HG03175 (cell line): Measurements from ENCODE around the gene MRPL48.
"Not testable (repeated sequence)": the region's sequence is repeated elsewhere in the genome, so short reads cannot be mapped to it uniquely, and the experiment has no call there.

Experiments used
- ATAC-seq: cut with Tn5 transposase; IDR thresholded peaks from one replicate; pipeline ENCODE4 v1.9.1; 2021; ENCODE audit warnings: mild to moderate bottlenecking, moderate library complexity; ENCODE audit not compliant: unreplicated experiment

MRPL48 gene

DNA sequence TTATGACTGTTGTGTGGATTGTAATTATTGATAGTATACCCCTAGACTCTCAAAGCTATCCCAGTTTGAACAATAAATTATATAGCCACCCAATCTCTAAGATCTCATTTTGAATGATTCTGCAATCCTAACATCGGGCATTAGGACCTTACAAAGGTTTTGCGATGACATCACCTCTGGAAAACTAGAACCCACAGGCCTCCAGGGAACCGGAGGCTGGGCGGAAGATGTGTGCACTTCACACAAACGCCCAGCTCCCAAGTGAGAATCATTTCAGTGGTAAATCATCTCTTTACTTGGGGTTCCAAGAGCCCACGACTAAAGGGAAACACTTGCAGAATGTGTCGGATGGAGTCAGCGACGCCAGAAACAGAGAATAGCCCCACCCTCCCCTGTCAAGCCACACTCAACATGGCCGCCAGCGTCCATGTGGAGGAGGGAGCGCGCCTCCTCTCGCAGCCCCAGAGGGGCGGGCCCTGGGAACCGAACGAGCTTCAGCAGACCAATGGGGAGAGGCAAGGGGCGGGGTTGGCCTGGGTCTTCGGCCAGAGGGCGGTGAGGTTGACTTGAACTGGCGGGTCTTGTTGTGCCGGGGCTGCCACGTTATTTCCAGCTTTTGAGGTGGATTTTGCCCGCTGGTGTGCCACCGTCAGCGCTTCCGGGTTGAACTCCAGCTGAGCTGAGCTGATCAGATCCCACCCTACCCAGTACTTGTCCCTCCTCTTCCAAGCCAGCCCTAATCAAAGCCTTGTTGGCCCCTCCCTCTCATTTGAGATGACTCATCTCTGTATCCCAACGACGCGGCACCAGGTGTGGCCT is 8.4 kb upstream of the MRPL48 start:
- ATAC-seq = peak; percentile 98

DNA sequence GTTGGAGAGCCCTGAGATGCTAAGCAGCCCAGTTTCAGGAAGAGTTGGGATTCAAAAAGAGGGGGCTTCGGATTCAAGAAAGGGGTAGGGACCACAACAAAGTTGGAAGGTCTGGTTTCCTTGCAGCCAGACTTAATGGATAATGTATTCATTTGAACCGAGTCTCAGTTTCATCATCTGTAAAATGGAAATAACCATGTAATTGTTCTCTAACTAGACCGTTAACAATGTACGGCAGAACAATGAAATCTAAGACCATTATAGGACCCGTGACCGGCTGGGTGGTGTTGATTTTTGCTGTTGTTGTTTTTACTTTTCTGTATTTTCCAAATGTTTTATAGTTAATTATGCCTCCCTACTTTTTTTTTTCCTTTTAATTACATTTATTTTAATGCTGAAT is 6.4 kb upstream of the MRPL48 start:
- ATAC-seq = no peak

DNA sequence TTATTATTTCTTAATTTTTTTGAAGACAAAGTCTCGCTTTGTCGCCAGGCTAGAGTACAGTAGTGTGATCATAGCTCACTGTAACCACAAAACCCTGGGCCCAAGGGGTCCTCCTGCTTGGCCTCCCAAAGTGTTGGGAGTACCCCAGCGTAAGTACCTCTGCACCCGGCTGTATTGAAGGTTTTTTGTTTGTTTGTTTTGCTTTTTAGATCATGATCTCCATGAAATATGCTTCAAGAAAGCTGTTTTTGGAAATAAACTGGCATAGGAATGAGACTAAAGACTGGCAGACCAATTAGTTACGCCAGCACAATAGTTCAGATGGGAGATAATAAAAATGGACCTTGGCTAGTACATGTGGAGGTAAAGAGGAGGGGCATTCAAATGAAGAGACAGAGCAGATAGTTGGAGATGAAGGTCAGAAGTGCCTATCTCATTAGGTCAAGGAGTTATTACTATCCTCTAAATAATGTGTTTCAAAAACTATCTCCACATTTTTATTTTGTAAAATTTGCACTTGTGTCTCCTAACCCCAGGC is 4.1 kb upstream of the MRPL48 start:
- no peak for ATAC-seq

DNA sequence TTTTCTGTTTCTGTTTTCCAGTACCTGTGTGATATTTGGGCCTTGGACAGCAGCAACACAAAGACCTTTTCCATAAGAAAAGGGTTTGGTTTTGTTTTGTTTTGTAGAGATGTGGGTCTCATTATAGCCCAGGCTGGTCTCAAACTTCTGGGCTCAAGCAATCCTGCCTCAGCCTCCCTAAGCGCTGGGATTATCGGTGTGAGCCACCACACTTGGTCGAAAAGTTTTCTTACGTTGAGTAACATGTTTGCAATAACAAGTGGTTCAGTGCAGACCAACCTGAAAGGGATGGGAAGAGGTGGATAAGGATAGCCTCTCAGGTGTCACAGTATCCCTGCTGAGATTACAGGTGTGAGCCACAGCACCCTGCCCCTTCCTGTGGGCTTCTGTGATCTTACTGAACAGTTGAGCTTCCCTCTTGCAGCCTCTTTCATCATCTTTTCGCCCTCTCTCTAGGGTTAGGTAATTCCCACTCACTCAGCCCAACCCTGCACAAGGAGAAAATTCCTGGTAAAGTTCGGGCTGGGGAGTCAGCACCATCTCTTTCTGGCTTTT is 3.5 kb upstream of the MRPL48 start:
- no peak for ATAC-seq

DNA sequence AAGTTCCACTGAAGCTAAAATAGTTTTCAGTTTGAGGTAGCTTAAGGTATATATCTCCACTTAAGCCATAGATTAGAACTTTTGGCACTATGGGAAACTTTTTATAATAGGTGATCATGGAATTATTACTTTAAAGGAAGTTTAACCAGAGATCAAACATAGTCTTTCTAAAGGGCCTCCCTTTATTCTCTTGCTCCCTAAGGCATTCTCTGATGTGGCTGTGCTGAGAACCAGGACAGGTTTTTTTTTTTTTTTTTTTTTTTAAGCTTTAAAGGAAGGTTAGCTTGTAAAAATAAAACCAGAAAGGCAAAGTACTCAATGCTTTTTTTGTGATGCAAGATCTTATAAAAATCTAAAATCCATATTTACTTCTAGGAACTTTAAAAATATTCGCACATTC is 2.9 kb upstream of the MRPL48 start:
- no peak for ATAC-seq

DNA sequence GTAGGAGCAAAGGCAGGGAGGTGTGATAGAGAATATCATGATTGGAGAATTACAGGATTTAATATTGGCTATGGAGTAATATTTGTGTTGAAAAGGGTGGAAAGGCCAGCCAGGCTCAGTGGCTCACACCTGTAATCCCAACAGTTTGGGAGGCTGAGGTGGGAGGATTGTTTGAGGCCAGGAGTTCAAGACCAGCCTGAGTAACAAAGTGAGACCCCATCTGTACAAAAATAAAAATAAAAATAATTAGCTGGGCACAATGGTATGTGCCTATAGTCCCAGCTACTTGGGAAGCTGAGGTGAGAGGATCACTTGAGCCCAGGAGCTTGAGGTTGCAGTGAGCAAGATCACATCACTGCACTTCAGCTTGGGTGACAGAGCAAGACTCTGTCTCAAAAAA is 2.2 kb upstream of the MRPL48 start:
- ATAC-seq = not testable (repeated sequence)

DNA sequence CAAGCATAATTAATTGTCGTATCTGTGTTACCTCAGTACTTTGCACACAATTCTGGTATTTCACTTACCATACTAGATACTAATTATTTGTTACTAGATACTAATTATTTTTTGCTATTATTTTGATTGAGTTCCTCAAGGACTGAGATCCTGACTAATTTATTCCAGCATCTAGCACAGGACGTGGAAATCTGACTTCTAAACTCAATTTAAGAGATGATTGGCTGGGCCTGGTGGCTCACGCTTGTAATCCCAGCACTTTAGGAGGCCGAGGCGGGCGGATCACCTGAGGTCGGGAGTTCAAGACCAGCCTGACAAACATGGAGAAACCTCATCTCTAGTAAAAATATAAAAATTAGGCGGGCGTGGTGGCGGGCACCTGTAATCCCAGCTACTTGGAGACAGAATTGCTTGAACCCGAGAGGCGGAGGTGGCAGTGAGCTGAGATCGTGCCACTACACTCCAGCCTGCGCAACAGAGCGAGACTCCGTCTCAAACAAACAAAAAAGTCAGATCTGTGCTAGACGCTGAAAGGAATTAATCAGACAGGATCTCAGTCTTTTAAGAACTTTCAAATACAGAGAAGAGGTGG is 527 bp upstream of the MRPL48 start:
- no peak for ATAC-seq

DNA sequence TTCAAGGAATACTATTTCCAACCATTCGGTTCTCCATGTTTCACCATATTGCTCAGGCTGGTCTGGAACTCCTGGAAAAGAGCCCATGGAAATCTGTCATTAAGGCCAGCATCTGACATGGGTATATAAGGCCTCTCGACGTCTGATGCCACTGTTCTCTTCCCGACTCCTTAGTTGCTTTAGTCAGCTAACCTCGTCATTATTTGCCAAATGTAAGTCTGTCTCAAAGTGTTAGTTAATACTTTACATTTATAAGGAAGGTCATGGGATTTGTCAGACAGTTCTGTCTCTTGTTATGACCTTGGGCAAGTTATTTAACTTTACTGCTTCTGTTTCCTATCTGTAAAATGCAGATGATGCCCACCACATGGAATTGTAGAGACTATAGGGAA is 1.6 kb downstream of the MRPL48 start:
- no peak for ATAC-seq

DNA sequence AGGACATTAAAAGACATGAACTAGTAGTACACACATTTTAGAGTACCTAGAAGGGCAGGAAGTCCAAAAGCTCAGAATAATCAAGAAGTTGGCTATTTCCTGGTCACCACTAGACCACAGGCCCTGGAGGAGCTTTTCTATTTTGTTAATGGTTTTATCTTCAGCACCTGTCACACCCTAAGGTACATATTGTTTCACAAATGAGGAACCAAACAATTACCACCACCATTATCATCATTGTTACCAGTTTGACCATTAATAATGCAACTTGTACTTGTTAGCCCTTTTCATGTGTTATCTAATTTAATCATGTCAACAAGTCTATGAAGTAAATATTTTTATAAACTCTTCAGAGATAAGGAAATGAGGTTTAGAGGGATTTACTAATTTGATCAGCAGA is 4.9 kb downstream of the MRPL48 start:
- no peak for ATAC-seq

DNA sequence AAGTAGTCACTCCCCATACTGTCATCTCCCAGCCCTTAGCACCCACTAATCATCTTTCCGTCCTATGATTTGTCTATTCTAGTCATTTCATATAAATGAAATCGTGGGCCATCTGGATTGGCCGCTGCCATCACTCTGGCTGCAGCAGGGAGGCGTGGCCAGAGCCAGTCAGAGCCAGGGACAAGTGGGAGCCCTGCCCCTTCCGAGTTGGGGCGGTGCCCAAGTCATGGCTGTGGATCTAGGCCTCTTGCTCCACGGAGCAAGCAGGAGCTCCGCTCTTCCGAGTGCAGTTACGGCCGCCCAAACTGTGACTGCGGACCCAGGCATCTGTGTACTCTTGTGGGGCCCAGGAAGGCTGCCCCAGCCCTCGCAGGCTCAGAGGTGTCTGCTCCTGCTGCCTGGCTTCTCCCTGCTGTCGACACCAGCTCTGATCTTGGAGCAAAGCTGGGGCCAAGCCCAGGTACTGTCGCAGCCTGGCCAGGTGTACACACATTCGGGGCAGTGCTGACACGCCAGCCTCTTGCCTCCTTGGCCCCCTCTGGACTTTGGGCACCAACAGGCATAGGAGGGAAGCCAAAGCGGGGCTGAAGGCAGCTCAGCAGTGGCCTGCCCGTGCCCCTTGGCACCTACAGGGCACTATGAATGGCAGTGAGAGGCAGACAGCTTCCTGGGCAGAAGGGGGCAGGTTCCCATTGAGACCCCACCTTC is 8.4 kb downstream of the MRPL48 start:
- no peak for ATAC-seq

DNA sequence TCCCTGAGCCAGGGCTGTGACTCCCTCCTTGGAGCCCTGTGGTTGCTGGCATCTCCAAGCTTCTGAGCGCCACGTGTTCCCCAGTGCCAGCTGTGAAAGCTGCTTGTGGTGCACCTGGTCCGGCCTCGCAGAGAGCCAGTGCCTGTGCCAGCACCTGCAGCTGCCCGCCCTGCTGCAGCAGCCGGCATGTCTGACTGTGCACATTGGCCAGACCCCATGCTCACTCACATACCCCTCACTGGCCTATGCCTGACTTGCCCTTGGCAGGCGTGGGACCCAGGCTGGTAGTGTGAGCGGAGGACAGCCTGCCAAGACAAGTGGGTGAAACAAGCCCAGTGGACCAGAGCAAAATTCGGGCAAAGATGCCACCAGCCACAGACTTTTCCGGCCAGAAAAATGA is 9.8 kb downstream of the MRPL48 start:
- no peak for ATAC-seq

DNA sequence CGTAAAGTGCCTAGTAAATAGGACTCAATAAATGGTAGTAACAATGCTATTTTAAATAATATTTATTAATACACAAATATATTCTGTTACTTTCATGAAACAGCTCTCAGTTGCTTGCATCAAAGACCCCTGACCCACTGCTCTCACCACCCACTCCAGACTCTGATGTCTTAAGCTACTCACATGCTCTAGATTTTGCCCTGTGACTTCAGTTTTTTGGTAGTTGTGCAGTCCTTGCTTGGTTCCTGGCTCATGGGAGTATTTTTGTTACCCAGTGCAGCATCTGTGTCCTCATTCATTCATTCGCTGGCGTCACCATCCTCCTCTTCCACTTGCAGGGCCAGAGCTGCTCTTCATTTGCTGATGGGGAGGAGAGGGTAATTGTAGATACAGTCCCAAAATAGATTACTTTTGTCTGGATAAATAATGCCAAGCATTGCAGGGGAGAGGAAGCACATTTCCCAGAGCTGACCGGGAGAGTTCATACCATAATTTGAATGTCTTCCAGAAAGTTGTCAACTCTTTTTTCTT is 12.7 kb downstream of the MRPL48 start:
- no peak for ATAC-seq

DNA sequence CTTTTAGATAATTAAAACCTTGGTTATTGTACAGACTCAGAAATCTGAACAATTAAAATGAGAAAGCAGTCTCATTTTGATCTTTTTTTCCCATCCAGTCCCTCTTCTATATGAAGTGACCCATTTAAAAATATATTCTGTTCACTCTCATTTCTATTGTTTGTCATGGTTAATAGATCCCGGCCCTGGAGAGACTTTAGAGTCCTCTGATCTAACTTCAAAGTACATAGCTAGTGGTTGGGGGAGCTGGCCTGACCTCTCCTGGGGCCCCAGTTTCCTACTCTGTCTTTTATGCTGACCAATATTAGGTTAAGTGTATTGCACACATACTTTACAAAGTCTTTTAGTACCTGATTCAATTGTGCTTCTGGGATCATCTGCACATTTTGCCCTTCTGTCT is 13.5 kb downstream of the MRPL48 start:
- no peak for ATAC-seq

DNA sequence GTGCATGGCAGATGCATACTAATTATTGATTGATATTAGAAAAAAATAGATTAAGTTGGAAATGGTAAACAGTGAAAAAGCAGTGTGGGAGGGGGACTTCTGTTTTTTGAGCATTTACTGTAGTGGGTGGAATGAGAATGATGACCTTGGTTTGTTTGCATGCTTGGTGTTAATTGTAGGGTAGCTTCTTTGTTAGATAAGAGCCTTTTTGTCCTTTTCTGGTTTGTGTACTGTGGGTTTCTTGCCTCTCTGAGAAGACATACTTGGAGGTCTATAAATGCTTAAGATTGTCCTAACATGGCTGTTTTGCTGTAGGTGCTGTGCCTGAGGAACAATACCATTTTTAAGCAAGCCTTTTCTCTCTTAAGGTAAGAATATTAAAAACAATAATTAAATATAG is 17.0 kb downstream of the MRPL48 start:
- ATAC-seq = no peak

DNA sequence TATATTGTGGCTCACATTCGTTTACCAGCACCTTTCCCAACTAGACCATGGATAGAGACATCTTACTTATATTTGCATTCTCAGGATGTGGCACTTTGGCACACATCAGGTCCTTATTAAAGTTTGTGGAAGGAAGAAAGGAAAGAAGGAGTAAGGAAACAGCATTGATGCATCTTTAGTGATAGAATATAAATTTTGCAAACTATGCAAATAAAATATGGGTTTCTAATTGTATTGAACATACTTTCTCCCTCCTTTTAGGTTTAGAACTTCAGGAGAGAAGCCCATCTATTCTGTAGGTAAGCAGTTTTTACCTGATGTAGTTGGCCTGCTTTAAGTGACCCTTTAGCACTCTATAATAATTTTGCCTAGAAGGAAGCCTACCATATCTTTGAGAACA is 20.4 kb downstream of the MRPL48 start:
- ATAC-seq = no peak

DNA sequence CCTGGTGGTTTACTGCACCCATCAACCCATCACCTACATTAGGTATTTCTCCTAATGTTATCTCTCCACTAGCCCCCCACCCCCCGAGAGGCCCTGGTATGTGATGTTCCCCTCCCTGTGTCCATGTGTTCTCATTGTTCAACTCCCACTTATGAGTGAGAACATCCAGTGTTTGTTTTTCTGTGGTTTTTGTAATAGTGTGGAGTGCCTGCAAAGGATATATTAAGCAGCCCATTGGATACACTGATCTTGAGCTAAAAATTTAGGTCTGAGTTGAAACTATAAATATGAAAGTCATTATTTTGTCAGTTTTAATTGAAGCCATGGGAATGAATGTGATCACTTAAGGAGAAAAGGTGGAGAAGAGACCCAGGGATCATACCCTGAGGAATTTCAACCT is 23.0 kb downstream of the MRPL48 start:
- no peak for ATAC-seq

DNA sequence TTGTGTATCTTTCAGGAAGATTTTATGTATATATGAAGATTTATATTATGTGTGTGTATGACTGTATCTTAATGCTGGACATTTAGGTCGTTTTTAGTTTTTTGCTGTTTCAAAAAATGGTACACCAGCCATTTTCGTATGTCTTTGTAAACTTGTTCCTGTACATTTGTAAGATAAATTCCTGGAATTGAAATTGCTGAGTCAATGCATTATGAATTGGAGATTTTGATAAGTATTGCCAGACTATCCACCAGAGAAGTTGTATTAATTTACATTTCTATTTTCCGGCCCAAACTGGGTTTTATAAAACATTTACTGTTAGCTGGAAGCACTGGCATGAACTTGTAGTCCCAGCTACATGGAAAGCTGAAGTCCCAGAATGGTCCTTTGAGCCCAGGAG is 24.6 kb downstream of the MRPL48 start:
- no peak for ATAC-seq

DNA sequence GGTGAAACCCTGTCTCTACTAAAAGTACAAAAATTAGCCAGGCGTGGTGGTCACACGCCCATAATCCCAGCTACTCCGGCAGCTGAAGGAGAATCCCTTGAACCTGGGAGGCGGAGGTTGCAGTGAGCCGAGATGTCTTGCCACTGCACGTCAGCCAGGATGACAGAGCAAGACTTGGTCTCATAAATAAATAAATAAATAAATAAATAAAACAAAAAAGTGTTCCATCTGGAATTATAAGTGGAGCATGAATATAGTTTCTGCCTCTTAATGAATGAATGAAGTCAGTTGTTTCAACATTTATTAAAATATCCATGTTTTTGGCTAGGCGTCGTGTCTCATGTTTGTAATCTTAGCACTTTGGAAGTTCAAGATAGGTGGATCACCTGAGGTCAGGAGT is 27.1 kb downstream of the MRPL48 start:
- no peak for ATAC-seq

DNA sequence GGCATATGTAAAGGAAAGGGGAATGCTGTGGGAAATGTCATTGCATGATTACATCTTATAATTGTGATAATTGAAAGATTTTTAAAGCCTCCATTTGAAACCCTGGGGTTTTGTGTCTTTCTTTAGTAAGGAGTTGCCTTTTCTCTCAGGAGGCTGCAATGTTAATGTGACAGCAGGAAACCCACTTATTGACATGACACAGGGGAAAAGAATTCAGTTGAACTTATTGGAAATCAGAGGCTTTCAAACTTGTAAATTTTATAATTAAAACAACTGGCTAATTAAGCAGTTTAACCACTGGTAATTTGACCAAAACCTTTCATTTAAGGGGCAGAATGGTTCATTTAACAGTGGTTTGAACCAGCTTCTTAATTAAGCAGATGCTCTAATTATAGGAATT is 31.2 kb downstream of the MRPL48 start:
- no peak for ATAC-seq

DNA sequence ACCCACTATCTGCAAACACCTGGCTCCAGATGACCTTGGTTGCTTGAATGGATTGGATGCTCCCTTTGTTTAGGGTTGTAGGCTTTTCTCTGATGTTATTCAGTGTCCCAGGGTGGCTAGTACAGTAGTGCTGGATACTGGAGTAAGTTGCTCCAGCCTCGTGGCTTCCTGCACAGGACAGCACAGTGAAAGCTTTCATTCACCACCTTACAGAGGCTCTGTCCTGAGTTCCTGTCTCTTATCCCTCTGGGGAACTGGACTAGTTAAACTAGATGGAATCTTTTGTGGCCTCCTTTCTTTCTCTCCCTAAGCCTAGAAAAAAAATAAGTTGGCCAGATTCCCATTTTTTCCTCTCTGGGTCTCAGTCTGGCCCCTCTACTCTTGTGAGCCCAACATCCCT is 42.6 kb downstream of the MRPL48 start:
- no peak for ATAC-seq

DNA sequence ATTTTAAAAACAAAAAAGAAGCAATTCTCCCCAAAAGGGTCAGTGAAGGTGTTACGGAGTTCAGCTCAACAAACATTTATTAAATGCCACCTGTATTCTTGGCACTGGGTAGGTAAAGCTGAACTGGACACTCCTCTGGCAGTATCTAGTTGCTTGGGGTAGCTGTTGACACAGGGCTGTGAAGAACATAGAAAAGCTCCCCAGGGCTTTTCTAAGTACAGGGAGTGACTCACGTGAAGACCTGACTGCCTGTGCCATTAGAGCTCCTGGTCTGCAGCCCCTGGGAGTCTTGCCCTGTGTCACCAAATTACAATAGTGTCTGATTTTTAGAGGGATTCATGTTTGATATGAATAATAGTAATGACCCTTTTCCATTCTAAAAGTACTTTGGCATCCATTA is 45.4 kb downstream of the MRPL48 start:
- no peak for ATAC-seq
